C4-2B (cell line): ENCODE measurements around the gene NALCN.

Experiments
- ZFX ChIP-seq: fragments of 450-650 bp; IDR thresholded peaks from 2 replicates; pipeline ENCODE4 v1.6.1; 2017
- TF ChIP-seq, protein P1 (sequence below): fragments of 450-650 bp; conservative IDR thresholded peaks from 2 replicates; pipeline ENCODE4 v1.5.1; 2017; ENCODE audit warnings: mild to moderate bottlenecking

DNA sequence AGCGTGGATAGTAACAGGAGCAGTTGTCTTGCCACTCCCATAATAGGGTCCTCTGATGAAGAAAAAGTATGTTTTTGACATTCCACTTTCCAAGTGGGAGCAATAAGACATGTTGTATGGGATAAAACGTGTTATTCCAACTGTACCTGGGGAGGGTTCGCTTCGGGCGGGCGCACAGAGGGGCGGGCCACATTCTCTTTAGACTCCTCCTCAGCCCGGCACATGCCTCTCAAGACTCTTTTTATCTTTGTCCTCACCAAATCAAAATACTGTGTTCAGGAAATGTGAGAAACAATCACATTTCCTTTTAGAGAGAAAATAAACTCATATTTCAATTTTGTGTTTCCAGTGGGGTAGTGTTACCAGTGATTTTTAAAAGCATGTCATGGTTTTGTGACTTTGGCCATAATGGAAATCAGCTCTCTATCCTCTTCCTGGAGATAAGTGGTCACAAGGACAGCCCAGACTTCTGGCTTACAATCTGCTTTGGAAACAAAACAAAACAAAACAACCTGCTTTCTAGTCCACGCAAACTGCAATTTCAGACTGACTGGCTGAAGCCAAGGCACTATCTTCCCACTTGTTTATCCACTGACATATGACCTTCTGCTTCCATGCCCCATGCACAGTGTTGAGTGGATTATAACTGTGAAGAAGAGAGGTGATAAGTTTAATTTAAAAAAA, 276.1 kb downstream of the NALCN start:
- TF ChIP-seq, protein P1, sequence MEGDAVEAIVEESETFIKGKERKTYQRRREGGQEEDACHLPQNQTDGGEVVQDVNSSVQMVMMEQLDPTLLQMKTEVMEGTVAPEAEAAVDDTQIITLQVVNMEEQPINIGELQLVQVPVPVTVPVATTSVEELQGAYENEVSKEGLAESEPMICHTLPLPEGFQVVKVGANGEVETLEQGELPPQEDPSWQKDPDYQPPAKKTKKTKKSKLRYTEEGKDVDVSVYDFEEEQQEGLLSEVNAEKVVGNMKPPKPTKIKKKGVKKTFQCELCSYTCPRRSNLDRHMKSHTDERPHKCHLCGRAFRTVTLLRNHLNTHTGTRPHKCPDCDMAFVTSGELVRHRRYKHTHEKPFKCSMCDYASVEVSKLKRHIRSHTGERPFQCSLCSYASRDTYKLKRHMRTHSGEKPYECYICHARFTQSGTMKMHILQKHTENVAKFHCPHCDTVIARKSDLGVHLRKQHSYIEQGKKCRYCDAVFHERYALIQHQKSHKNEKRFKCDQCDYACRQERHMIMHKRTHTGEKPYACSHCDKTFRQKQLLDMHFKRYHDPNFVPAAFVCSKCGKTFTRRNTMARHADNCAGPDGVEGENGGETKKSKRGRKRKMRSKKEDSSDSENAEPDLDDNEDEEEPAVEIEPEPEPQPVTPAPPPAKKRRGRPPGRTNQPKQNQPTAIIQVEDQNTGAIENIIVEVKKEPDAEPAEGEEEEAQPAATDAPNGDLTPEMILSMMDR, result no peak
- TF ChIP-seq ZFX, result no peak
